Measurements from ENCODE around the gene CYTH4. TPM values are rescaled to one million over a fixed set of nuclear protein-coding genes. Genes with fewer than 3 reads are reported as not detected.
"Not testable (repeated sequence)": the region's sequence is repeated elsewhere in the genome, so short reads cannot be mapped to it uniquely, and the experiment has no call there.

Gene CYTH4
- total RNA-seq, 2 experiments from 2014 or later, result 30.5 to 34.0 TPM

- H3K4me1 Mint-ChIP-seq (ENCODE audit: low read depth), result peaks cover 72% of the 10 kb centered on the region
- H3K9me3 Mint-ChIP-seq, result no peaks in the 10 kb centered on the region
- CTCF ChIA-PET, result interaction anchor here (0.9 to 17.7 kb wide), 4 partner anchors 12 to 63 kb away, joined by 3 to 220 read pairs (median 10); no protein-coding TSS in a partner anchor
- H3K4me3 Mint-ChIP-seq, result peak overlapping the region; percentile 99
- intact Hi-C loops (cut with micrococcal nuclease), result loop anchor here (5.0 kb wide), 1 partner anchor 164 kb away; no protein-coding TSS in a partner anchor
- H3K36me3 Mint-ChIP-seq (ENCODE audit: low read depth), result peaks cover 76% of the 10 kb centered on the region
- no peaks in the 10 kb centered on the region for H3K27me3 Mint-ChIP-seq (ENCODE audit: low read depth)
- peak overlapping the region; percentile 99 for H3K27ac Mint-ChIP-seq
- peak; percentile 56 for DNase-seq
Observed at GRCh38 chr22:37240941-37241320, 41.4 kb upstream of the CYTH4 start.

GRCh38 chr22:37241351-37242142 lies 40.8 kb upstream of the CYTH4 start:
- peak; percentile 74 for DNase-seq
- Mint-ChIP-seq H3K27ac (peak overlapping the region; percentile 99), H3K4me3 (peak overlapping the region; percentile 99), H3K4me1 (ENCODE audit: low read depth) (peaks cover 66% of the 10 kb centered on the region), H3K27me3 (ENCODE audit: low read depth) (no peaks in the 10 kb centered on the region), H3K36me3 (ENCODE audit: low read depth) (peaks cover 69% of the 10 kb centered on the region), H3K9me3 (no peaks in the 10 kb centered on the region)
- CTCF ChIA-PET, result interaction anchor here (0.8 to 17.7 kb wide), 12 partner anchors 12 to 365 kb away, joined by 3 to 220 read pairs (median 5); no protein-coding TSS in a partner anchor
- intact Hi-C loops (cut with micrococcal nuclease), result loop anchor here (1.0 to 5.0 kb wide), 6 partner anchors 11 to 713 kb away; partner anchors contain the start of genes CYTH4 and EIF3D

GRCh38 chr22:37242395-37242918 lies 39.9 kb upstream of the CYTH4 start:
- peak; percentile 98 for DNase-seq
- no peaks in the 10 kb centered on the region for H3K9me3 Mint-ChIP-seq
- H3K27ac Mint-ChIP-seq, result peak overlapping the region; percentile 99
- peak overlapping the region; percentile 99 for H3K4me3 Mint-ChIP-seq
- H3K4me1 Mint-ChIP-seq (ENCODE audit: low read depth), result peaks cover 57% of the 10 kb centered on the region
- CTCF ChIA-PET, result interaction anchor here (0.8 to 17.7 kb wide), 12 partner anchors 12 to 364 kb away, joined by 3 to 220 read pairs (median 4); partner anchors contain the start of genes MPST and TST
- peaks cover 61% of the 10 kb centered on the region for H3K36me3 Mint-ChIP-seq (ENCODE audit: low read depth)
- H3K27me3 Mint-ChIP-seq (ENCODE audit: low read depth), result no peaks in the 10 kb centered on the region
- intact Hi-C loops (cut with micrococcal nuclease), result loop anchor here (1.0 to 5.0 kb wide), 6 partner anchors 12 to 714 kb away; partner anchors contain the start of genes CYTH4 and EIF3D

GRCh38 chr22:37243402-37244113 lies 38.8 kb upstream of the CYTH4 start:
- peaks cover 50% of the 10 kb centered on the region for H3K36me3 Mint-ChIP-seq (ENCODE audit: low read depth)
- intact Hi-C loops (cut with micrococcal nuclease), result loop anchor here (1.0 to 5.0 kb wide), 5 partner anchors 12 to 715 kb away; partner anchors contain the start of genes CYTH4 and EIF3D
- peaks cover 46% of the 10 kb centered on the region for H3K4me1 Mint-ChIP-seq (ENCODE audit: low read depth)
- H3K9me3 Mint-ChIP-seq, result no peaks in the 10 kb centered on the region
- peak; percentile 34 for DNase-seq
- CTCF ChIA-PET, result interaction anchor here (0.9 to 17.7 kb wide), 8 partner anchors 14 to 222 kb away, joined by 3 to 220 read pairs (median 4); no protein-coding TSS in a partner anchor
- H3K27me3 Mint-ChIP-seq (ENCODE audit: low read depth), result no peaks in the 10 kb centered on the region
- H3K4me3 Mint-ChIP-seq, result peak overlapping the region; percentile 99
- peak overlapping the region; percentile 99 for H3K27ac Mint-ChIP-seq

GRCh38 chr22:37244114-37244921 lies 38.0 kb upstream of the CYTH4 start, which contains the start of gene RAC2:
TSS of gene RAC2 (minus strand) at chr22:37244269. CDS start at chr22:37244148, 121 bp downstream.
- Mint-ChIP-seq H3K27me3 (ENCODE audit: low read depth) (no peaks in the 10 kb centered on the region), H3K4me3 (peak within 1 kb of the TSS; percentile 99), H3K36me3 (ENCODE audit: low read depth) (peaks cover 43% of the 10 kb centered on the region), H3K4me1 (ENCODE audit: low read depth) (peaks cover 38% of the 10 kb centered on the region), H3K9me3 (no peaks in the 10 kb centered on the region), H3K27ac (peak within 1 kb of the TSS; percentile 99)
- intact Hi-C loops (cut with micrococcal nuclease), result loop anchor here (1.0 to 5.0 kb wide), 3 partner anchors 11 to 167 kb away; no protein-coding TSS in a partner anchor
- CTCF ChIA-PET, result interaction anchor here (0.9 to 17.7 kb wide), 7 partner anchors 11 to 222 kb away, joined by 3 to 220 read pairs (median 4); no protein-coding TSS in a partner anchor
- DNase-seq, result peak; percentile 94

- intact Hi-C loops (cut with micrococcal nuclease), result loop anchor here (1.0 to 5.0 kb wide), 3 partner anchors 10 to 168 kb away; no protein-coding TSS in a partner anchor
Observed at GRCh38 chr22:37244922-37245722, 37.2 kb upstream of the CYTH4 start.

GRCh38 chr22:37245740-37246139 lies 36.6 kb upstream of the CYTH4 start:
- Mint-ChIP-seq H3K27ac (no peak overlapping the region), H3K4me3 (no peak overlapping the region), H3K36me3 (ENCODE audit: low read depth) (peaks cover 32% of the 10 kb centered on the region), H3K9me3 (no peaks in the 10 kb centered on the region), H3K27me3 (ENCODE audit: low read depth) (no peaks in the 10 kb centered on the region), H3K4me1 (ENCODE audit: low read depth) (peaks cover 24% of the 10 kb centered on the region)
- intact Hi-C loops (cut with micrococcal nuclease), result no loop called here
- CTCF ChIA-PET, result interaction anchor here (0.7 to 17.7 kb wide), 6 partner anchors 9 to 202 kb away, joined by 3 to 220 read pairs (median 4); no protein-coding TSS in a partner anchor
- DNase-seq, result no peak

More at GRCh38 chr22:37244922-37245722, 37.2 kb upstream of the CYTH4 start:
- DNase-seq, result peak; percentile 20
- H3K9me3 Mint-ChIP-seq, result no peaks in the 10 kb centered on the region
- H3K4me3 Mint-ChIP-seq, result peak overlapping the region; percentile 99
- H3K27me3 Mint-ChIP-seq (ENCODE audit: low read depth), result no peaks in the 10 kb centered on the region
- peak overlapping the region; percentile 99 for H3K27ac Mint-ChIP-seq
- peaks cover 30% of the 10 kb centered on the region for H3K4me1 Mint-ChIP-seq (ENCODE audit: low read depth)
- CTCF ChIA-PET, result interaction anchor here (0.7 to 17.7 kb wide), 8 partner anchors 10 to 201 kb away, joined by 3 to 220 read pairs (median 4); no protein-coding TSS in a partner anchor
- peaks cover 38% of the 10 kb centered on the region for H3K36me3 Mint-ChIP-seq (ENCODE audit: low read depth)

- peaks cover 14% of the 10 kb centered on the region for H3K4me1 Mint-ChIP-seq (ENCODE audit: low read depth)
- CTCF ChIA-PET, result interaction anchor here (1.7 to 17.7 kb wide), 2 partner anchors 12 to 19 kb away, joined by 7 to 220 read pairs; no protein-coding TSS in a partner anchor
- no peak for DNase-seq
- H3K27ac Mint-ChIP-seq, result no peak overlapping the region
- H3K9me3 Mint-ChIP-seq, result no peaks in the 10 kb centered on the region
- no peaks in the 10 kb centered on the region for H3K27me3 Mint-ChIP-seq (ENCODE audit: low read depth)
- H3K36me3 Mint-ChIP-seq (ENCODE audit: low read depth), result peaks cover 6% of the 10 kb centered on the region
- H3K4me3 Mint-ChIP-seq, result no peak overlapping the region
- intact Hi-C loops (cut with micrococcal nuclease), result no loop called here
Observed at GRCh38 chr22:37248251-37248650, 34.1 kb upstream of the CYTH4 start.

- intact Hi-C loops (cut with micrococcal nuclease), result no loop called here
- H3K4me1 Mint-ChIP-seq (ENCODE audit: low read depth), result peaks cover 9% of the 10 kb centered on the region
- no peak for DNase-seq
- H3K27ac Mint-ChIP-seq, result no peak overlapping the region
- H3K9me3 Mint-ChIP-seq, result no peaks in the 10 kb centered on the region
- no peak overlapping the region for H3K4me3 Mint-ChIP-seq
- CTCF ChIA-PET, result interaction anchor here (17.7 kb wide), 1 partner anchor 11 kb away, joined by 220 read pairs; no protein-coding TSS in a partner anchor
- H3K27me3 Mint-ChIP-seq (ENCODE audit: low read depth), result no peaks in the 10 kb centered on the region
- no peaks in the 10 kb centered on the region for H3K36me3 Mint-ChIP-seq (ENCODE audit: low read depth)
Observed at GRCh38 chr22:37249986-37250385, 32.3 kb upstream of the CYTH4 start.

- H3K9me3 Mint-ChIP-seq; intact Hi-C loops (cut with micrococcal nuclease); H3K27ac Mint-ChIP-seq; H3K4me3 Mint-ChIP-seq; H3K36me3 Mint-ChIP-seq (ENCODE audit: low read depth); H3K27me3 Mint-ChIP-seq (ENCODE audit: low read depth); DNase-seq: not testable (repeated sequence)
- CTCF ChIA-PET, result interaction anchor here (17.7 kb wide), 1 partner anchor 9 kb away, joined by 220 read pairs; no protein-coding TSS in a partner anchor
- peaks cover 21% of the 10 kb centered on the region for H3K4me1 Mint-ChIP-seq (ENCODE audit: low read depth)
Observed at GRCh38 chr22:37251836-37252235, 30.5 kb upstream of the CYTH4 start.

All from activated naive CD4-positive, alpha-beta T cell treated with anti-CD3 and anti-CD28 coated beads for 36 hours (primary cell).